Mesodermal cell (in vitro differentiated cells): ENCODE measurements around the gene CDKL5. TPM values are rescaled to one million over a fixed set of nuclear protein-coding genes. Genes with fewer than 3 reads are reported as not detected.

Experiments used
- H3K27ac ChIP-seq: 2 replicates; pipeline ENCODE4 v1.7.0; 2013; ENCODE audit warnings: mild to moderate bottlenecking, low read depth, low read length, moderate library complexity; ENCODE audit not compliant: severe bottlenecking
- H3K36me3 ChIP-seq: 2 replicates; pipeline ENCODE4 v1.7.1; 2013; ENCODE audit warnings: mild to moderate bottlenecking, low read length, moderate library complexity; ENCODE audit not compliant: control insufficient read depth, insufficient read depth
- H3K4me1 ChIP-seq: one replicate; pipeline ENCODE4 v1.7.1; 2013; ENCODE audit warnings: mild to moderate bottlenecking, low read length; ENCODE audit not compliant: insufficient read depth, control insufficient read depth, poor library complexity, severe bottlenecking
- H3K4me3 ChIP-seq: 2 replicates; pipeline ENCODE4 v1.7.0; 2013; ENCODE audit warnings: low read length, control low read depth, mild to moderate bottlenecking; ENCODE audit not compliant: insufficient read depth, poor library complexity, severe bottlenecking; ENCODE audit errors: extremely low read depth
- H3K9me3 ChIP-seq: 2 replicates; pipeline ENCODE4 v1.7.1; 2013; ENCODE audit warnings: mild to moderate bottlenecking, low read length, moderate library complexity; ENCODE audit not compliant: control insufficient read depth
- WGBS, 2 experiments: methylation state at CpG; one replicate each; pipeline ENCODE4 v1.1.5; 2013; ENCODE audit warnings: missing lambda C conversion rate in 2 of 2; ENCODE audit not compliant: insufficient coverage in 2 of 2; 5-methylcytosine and 5-hydroxymethylcytosine counted together
- polyA plus RNA-seq, 2 experiments: library from polyadenylated mRNA; stranded (reverse); fragments of 50-300 nt; gene quantifications; one replicate each; pipeline ENCODE4 v1.2.3, GENCODE V29; 2013

Gene CDKL5
- polyA plus RNA-seq (2013, experiment 1 of 2): 4.9 TPM
- polyA plus RNA-seq (2013, experiment 2 of 2): 4.5 TPM

GRCh38 chrX:18425199-18426003 is at the start of gene CDKL5:
TSS of gene CDKL5 (plus strand) at chrX:18425608. CDS start at chrX:18507097, 81,489 bp downstream.
- no peaks in the 10 kb centered on the region for H3K36me3 ChIP-seq
- WGBS, 2 experiments: 0% methylated on average over 3 to 28 of the region's 79 CpGs
- peak within 1 kb of the TSS; percentile 29 for H3K27ac ChIP-seq
- H3K4me3 ChIP-seq: peak within 1 kb of the TSS; percentile 59
- H3K9me3 ChIP-seq: no peaks in the 10 kb centered on the region
- H3K4me1 ChIP-seq: no peaks in the 10 kb centered on the region

- H3K4me1 ChIP-seq: no peaks in the 10 kb centered on the region
- H3K4me3 ChIP-seq: no peak overlapping the region
- H3K36me3 ChIP-seq: no peaks in the 10 kb centered on the region
- WGBS, 2 experiments: 36 to 40% methylated on average over 2 to 3 of the region's 6 CpGs
- H3K27ac ChIP-seq: no peak overlapping the region
- no peaks in the 10 kb centered on the region for H3K9me3 ChIP-seq
These were observed 47.6 kb upstream of the CDKL5 start for GRCh38 chrX:18377796-18378195.

GRCh38 chrX:18389966-18390365 is 35.4 kb upstream of the CDKL5 start:
- H3K36me3 ChIP-seq: no peaks in the 10 kb centered on the region
- H3K27ac ChIP-seq: no peak overlapping the region
- no peaks in the 10 kb centered on the region for H3K4me1 ChIP-seq
- no peaks in the 10 kb centered on the region for H3K9me3 ChIP-seq
- no CpG with 5 or more reads among the region's 3 CpGs for WGBS, 2 experiments
- no peak overlapping the region for H3K4me3 ChIP-seq

GRCh38 chrX:18390941-18391538 is 34.4 kb upstream of the CDKL5 start:
- Histone ChIP-seq H3K27ac (no peak overlapping the region), H3K9me3 (no peaks in the 10 kb centered on the region), H3K36me3 (no peaks in the 10 kb centered on the region), H3K4me1 (no peaks in the 10 kb centered on the region), H3K4me3 (no peak overlapping the region)
- WGBS, 2 experiments: 0% methylated on average over 1 of the region's 9 CpGs; no CpG with 5 or more reads in 1 of the 2 experiments

- Histone ChIP-seq H3K4me3 (no peak overlapping the region), H3K36me3 (no peaks in the 10 kb centered on the region), H3K4me1 (no peaks in the 10 kb centered on the region), H3K9me3 (no peaks in the 10 kb centered on the region), H3K27ac (no peak overlapping the region)
- 80% methylated on average over 1 of the region's 11 CpGs; no CpG with 5 or more reads in 1 of the 2 experiments for WGBS, 2 experiments
These were observed 30.9 kb upstream of the CDKL5 start for GRCh38 chrX:18394477-18394876.

GRCh38 chrX:18401848-18402213 is 23.6 kb upstream of the CDKL5 start:
- H3K4me1 ChIP-seq: no peaks in the 10 kb centered on the region
- H3K27ac ChIP-seq: no peak overlapping the region
- 71 to 75% methylated on average over 1 to 3 of the region's 4 CpGs for WGBS, 2 experiments
- H3K36me3 ChIP-seq: no peaks in the 10 kb centered on the region
- H3K4me3 ChIP-seq: no peak overlapping the region
- no peaks in the 10 kb centered on the region for H3K9me3 ChIP-seq

- no peaks in the 10 kb centered on the region for H3K36me3 ChIP-seq
- H3K4me1 ChIP-seq: no peaks in the 10 kb centered on the region
- H3K4me3 ChIP-seq: no peak overlapping the region
- H3K9me3 ChIP-seq: no peaks in the 10 kb centered on the region
- no peak overlapping the region for H3K27ac ChIP-seq
- WGBS, 2 experiments: 90% methylated on average over 2 of the region's 8 CpGs; no CpG with 5 or more reads in 1 of the 2 experiments
These were observed 18.7 kb upstream of the CDKL5 start for GRCh38 chrX:18406531-18407266.

- Histone ChIP-seq H3K27ac (no peak overlapping the region), H3K4me3 (no peak overlapping the region), H3K9me3 (no peaks in the 10 kb centered on the region), H3K36me3 (no peaks in the 10 kb centered on the region), H3K4me1 (no peaks in the 10 kb centered on the region)
- no CpG with 5 or more reads among the region's 5 CpGs for WGBS, 2 experiments
These were observed 15.4 kb upstream of the CDKL5 start for GRCh38 chrX:18410038-18410437.

GRCh38 chrX:18415386-18415785 is 10.0 kb upstream of the CDKL5 start:
- H3K4me3 ChIP-seq: no peak overlapping the region
- H3K27ac ChIP-seq: no peak overlapping the region
- H3K9me3 ChIP-seq: no peaks in the 10 kb centered on the region
- no peaks in the 10 kb centered on the region for H3K36me3 ChIP-seq
- H3K4me1 ChIP-seq: no peaks in the 10 kb centered on the region

GRCh38 chrX:18422325-18422724 is 3.1 kb upstream of the CDKL5 start:
- H3K4me3 ChIP-seq: no peak overlapping the region
- no peaks in the 10 kb centered on the region for H3K36me3 ChIP-seq
- no peak overlapping the region for H3K27ac ChIP-seq
- WGBS, 2 experiments: 93% methylated on average over 2 of the region's 5 CpGs; no CpG with 5 or more reads in 1 of the 2 experiments
- H3K4me1 ChIP-seq: no peaks in the 10 kb centered on the region
- no peaks in the 10 kb centered on the region for H3K9me3 ChIP-seq
